HepG2 (cell line): ENCODE data around the gene SEC14L2. TPM values are rescaled to one million over a fixed set of nuclear protein-coding genes. Genes with fewer than 3 reads are reported as not detected.

ENCODE experiments used
- ATAC-seq: fragments of 200-7000 bp; cut with Tn5 transposase; 3 replicates; pipeline ENCODE4 v1.9.1; 2020; ENCODE audit warnings: mild to moderate bottlenecking, moderate library complexity
- BruUV-seq: library from RNA; stranded (reverse); fragments of 400-500 nt; replicated peaks from 2 replicates; lab custom pipeline; 2021; lab: Mats Ljungman, UMichigan
- CTCF ChIA-PET: fragments of 300-600 bp; formaldehyde crosslinking; extraction: SDS; loops from one replicate; lab custom pipeline; 2021; ENCODE audit warnings: low total read pairs, inconsistent platforms, low intra/inter-chr PET ratio; lab: Yijun Ruan, JAX
- POLR2A ChIA-PET: fragments of 350-600 bp; sonication (Branson Sonifier 250); formaldehyde crosslinking; loops from one replicate; lab custom pipeline; 2020; ENCODE audit warnings: antibody characterized with exemption, inconsistent platforms; lab: Yijun Ruan, JAX
- DNase-seq: peaks from one replicate; pipeline ENCODE4 v3.0.0-alpha.2; 2015; ENCODE audit warnings: low spot score
- FAIRE-seq: peaks from 3 replicates; lab custom pipeline; 2011; peaks lifted over from hg19 to GRCh38; lab: Jason Lieb, UNC
- H2AFZ ChIP-seq: one replicate; pipeline ENCODE4 v1.6.1; 2011; ENCODE audit warnings: low read length, inconsistent platforms
- H3K27ac ChIP-seq: fragments of 300-600 bp; 3 replicates; pipeline ENCODE4 v1.8.0; 2011; ENCODE audit warnings: mixed run types, mild to moderate bottlenecking, mixed read lengths, low read length, inconsistent platforms; ENCODE audit not compliant: insufficient read depth; ENCODE audit errors: extremely low read length
- H3K27me3 ChIP-seq, 2 experiments: fragments of 200-600 bp in 1 of 2; 2 replicates in 1 of 2; 3 replicates in 1 of 2; pipeline versions ENCODE4 v1.6.0 to v1.8.0; 2011; ENCODE audit warnings: low read length in 2 of 2, mild to moderate bottlenecking in 2 of 2, moderate library complexity in 2 of 2, inconsistent platforms in 1 of 2; ENCODE audit not compliant: insufficient read depth in 2 of 2, control insufficient read depth in 1 of 2
- H3K36me3 ChIP-seq, 2 experiments: fragments of 200-600 bp in 1 of 2; replicated peaks in 1 of 2; 2 replicates in 1 of 2; 3 replicates in 1 of 2; pipeline versions ENCODE4 v1.5.1 to v1.8.0; 2011; ENCODE audit warnings: low read length in 2 of 2, inconsistent platforms in 1 of 2; ENCODE audit not compliant: insufficient read depth in 2 of 2, control insufficient read depth in 1 of 2
- H3K4me1 ChIP-seq: 2 replicates; pipeline ENCODE4 v1.5.1; 2012; ENCODE audit warnings: low read length, inconsistent platforms; ENCODE audit not compliant: insufficient read depth
- H3K4me2 ChIP-seq: 2 replicates; pipeline ENCODE4 v1.6.0; 2011; ENCODE audit warnings: low read depth, low read length, inconsistent platforms
- H3K4me3 ChIP-seq, 3 experiments: fragments of 200-600 bp in 1 of 3; sonication (generic), shearing (Covaris generic) in 1 of 3; replicated peaks in 1 of 3; 2 replicates each; pipeline ENCODE4 v1.5.1; 2011 to 2016; ENCODE audit warnings: low read length in 3 of 3, inconsistent platforms in 2 of 3, low read depth in 2 of 3, mild to moderate bottlenecking in 2 of 3, control low read depth in 1 of 3, mixed read lengths in 1 of 3; ENCODE audit not compliant: insufficient read depth in 1 of 3
- H3K79me2 ChIP-seq: one replicate; pipeline ENCODE4 v1.6.1; 2011; ENCODE audit warnings: low read length, inconsistent platforms; ENCODE audit not compliant: insufficient read depth
- H3K9ac ChIP-seq: 2 replicates; pipeline ENCODE4 v1.6.0; 2011; ENCODE audit warnings: mild to moderate bottlenecking, low read depth, low read length, inconsistent platforms; ENCODE audit not compliant: insufficient read depth
- H3K9me3 ChIP-seq: 2 replicates; pipeline ENCODE4 v1.5.1; 2012; ENCODE audit warnings: mild to moderate bottlenecking, low read length
- H4K20me1 ChIP-seq: 2 replicates; pipeline ENCODE4 v1.6.0; 2011; ENCODE audit warnings: inconsistent platforms, mild to moderate bottlenecking, low read length, moderate library complexity; ENCODE audit not compliant: insufficient read depth
- FOXA3 ChIP-seq: IDR thresholded peaks from 2 replicates; pipeline ENCODE4 v1.6.1; 2016; ENCODE audit warnings: missing genetic modification reagents, missing compliant biosample characterization
- MTF1 ChIP-seq: sonication (generic); formaldehyde crosslinking; IDR thresholded peaks from 2 replicates; pipeline ENCODE4 v1.5.0; 2020; ENCODE audit warnings: missing genetic modification reagents
- SALL1 ChIP-seq: sonication (generic); formaldehyde crosslinking; IDR thresholded peaks from 2 replicates; pipeline ENCODE4 v1.8.0; 2022; ENCODE audit warnings: mild to moderate bottlenecking, missing genetic modification reagents
- SMAD1 ChIP-seq: sonication (generic); formaldehyde crosslinking; IDR thresholded peaks from 2 replicates; pipeline ENCODE4 v1.4.0; 2020; ENCODE audit warnings: missing genetic modification reagents, low read depth, mild to moderate bottlenecking, borderline replicate concordance
- SRY ChIP-seq: sonication (generic); formaldehyde crosslinking; IDR thresholded peaks from 2 replicates; pipeline ENCODE4 v1.8.0; 2022; ENCODE audit warnings: mild to moderate bottlenecking, missing genetic modification reagents
- ZMYM3 ChIP-seq: sonication (generic); formaldehyde crosslinking; IDR thresholded peaks from 2 replicates; pipeline ENCODE4 v1.5.1; 2020; ENCODE audit warnings: mild to moderate bottlenecking, missing genetic modification reagents
- ZNF251 ChIP-seq: sonication (generic); formaldehyde crosslinking; IDR thresholded peaks from 2 replicates; pipeline ENCODE4 v1.9.0; 2021; ENCODE audit warnings: mild to moderate bottlenecking, missing genetic modification reagents
- ZNF33A ChIP-seq: sonication (generic); formaldehyde crosslinking; IDR thresholded peaks from 2 replicates; pipeline ENCODE4 v1.5.1; 2020; ENCODE audit warnings: missing genetic modification reagents, mild to moderate bottlenecking, moderate library complexity, borderline replicate concordance
- ZNF460 ChIP-seq: sonication (generic); formaldehyde crosslinking; IDR thresholded peaks from 2 replicates; pipeline ENCODE4 v1.5.1; 2020; ENCODE audit warnings: missing genetic modification reagents, mild to moderate bottlenecking, borderline replicate concordance
- ZNF549 ChIP-seq: sonication (generic); formaldehyde crosslinking; IDR thresholded peaks from 2 replicates; pipeline ENCODE4 v1.5.0; 2020; ENCODE audit warnings: missing genetic modification reagents
- ZNF766 ChIP-seq: sonication (generic); formaldehyde crosslinking; IDR thresholded peaks from 2 replicates; pipeline ENCODE4 v1.5.0; 2020; ENCODE audit warnings: missing genetic modification reagents, borderline replicate concordance
- WGBS: methylation state at CpG from one replicate; pipeline ENCODE4 v1.1.6; 2017; ENCODE audit warnings: low lambda C conversion rate; 5-methylcytosine and 5-hydroxymethylcytosine counted together
- in situ Hi-C: cut with HindIII; loops from 2 replicates; pipeline ENCODE4 v1.10.0; 2017; ENCODE audit warnings: low pct_unique_long_range_greater_than_20kb; ENCODE audit not compliant: extremely low pct_ligation_motif_present
- intact Hi-C: fragments of 100-400 bp; cut with micrococcal nuclease; formaldehyde crosslinking; loops from one replicate; pipeline ENCODE4 v1.10.0; 2022; ENCODE audit not compliant: unreplicated experiment
- polyA plus RNA-seq, 8 experiments: library from polyadenylated mRNA; depleted of rRNA in 3 of 8; stranded (reverse) in 7 of 8; unstranded in 1 of 8; fragments of >200 nt; fragmentation: Illumina TruSeq in 4 of 8; extraction: Trizol in 4 of 8; gene quantifications; 2 replicates each; pipeline versions ENCODE4 v1.2.1 to v1.2.3, GENCODE V29; 2011 to 2016; ENCODE audit warnings: low read depth in 4 of 8, missing spikeins in 1 of 8, mixed read lengths in 1 of 8; ENCODE audit not compliant: insufficient read depth in 1 of 8
- total RNA-seq, 5 experiments: library from RNA; depleted of rRNA; stranded (reverse); fragments of >200 nt; fragmentation: Illumina TruSeq; extraction: Trizol; gene quantifications; 2 replicates each; pipeline ENCODE4 v1.2.3, GENCODE V29; 2016; ENCODE audit warnings: low read depth in 1 of 5
- TF ChIP-seq, protein P1 (sequence below), 2 experiments: sonication (generic) in 1 of 2; formaldehyde crosslinking in 1 of 2; IDR thresholded peaks; 2 replicates each; pipeline versions ENCODE4 v1.6.1 to v1.9.0; 2014 to 2022; ENCODE audit warnings: antibody characterized with exemption in 1 of 2, borderline replicate concordance in 1 of 2, inconsistent platforms in 1 of 2, low read depth in 1 of 2, missing genetic modification reagents in 1 of 2
- TF ChIP-seq, protein P2 (sequence below): sonication (generic); formaldehyde crosslinking; IDR thresholded peaks from 2 replicates; pipeline ENCODE4 v1.9.0; 2022; ENCODE audit warnings: low read depth, missing genetic modification reagents
- TF ChIP-seq, protein P3 (sequence below): sonication (generic); formaldehyde crosslinking; IDR thresholded peaks from 2 replicates; pipeline ENCODE4 v1.8.1; 2023; ENCODE audit warnings: missing genetic modification reagents, inconsistent platforms, borderline replicate concordance

SEC14L2 gene
- total and polyA plus RNA-seq, 2 of the 13 experiments (the other 11 are each of a cell fraction or from before 2014, with no cell fraction given), result 4.1 to 5.1 TPM

DNA sequence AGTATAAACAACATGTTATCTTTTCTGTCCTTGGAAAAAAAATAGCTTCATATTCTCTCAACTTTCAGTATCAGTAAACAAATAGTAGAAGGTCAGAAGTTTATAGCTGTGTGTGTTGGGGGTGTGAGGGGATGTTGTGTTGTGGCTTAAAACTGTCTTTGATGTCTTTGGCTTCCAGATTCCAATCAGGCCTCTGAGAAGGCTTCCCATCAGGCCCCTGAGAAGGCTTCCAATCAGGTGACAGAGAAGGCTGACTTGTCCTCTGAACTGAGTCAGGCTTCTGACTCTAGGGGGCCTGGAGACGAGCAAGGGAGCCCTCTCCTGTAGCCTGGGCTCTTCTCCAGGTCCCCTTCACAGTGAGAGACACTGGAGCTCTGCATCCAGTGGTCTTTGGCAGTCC, 38.0 kb downstream of the SEC14L2 start (continued):
- TF ChIP-seq FOXA3 (CRISPR knock-in tag), result peak; percentile 6; the same call in 1 of the 2 replicates
- 0 out of 2 replicates have a peak, but pooled peaks have one; percentile 9 for TF ChIP-seq SALL1 (CRISPR knock-in tag)

DNA sequence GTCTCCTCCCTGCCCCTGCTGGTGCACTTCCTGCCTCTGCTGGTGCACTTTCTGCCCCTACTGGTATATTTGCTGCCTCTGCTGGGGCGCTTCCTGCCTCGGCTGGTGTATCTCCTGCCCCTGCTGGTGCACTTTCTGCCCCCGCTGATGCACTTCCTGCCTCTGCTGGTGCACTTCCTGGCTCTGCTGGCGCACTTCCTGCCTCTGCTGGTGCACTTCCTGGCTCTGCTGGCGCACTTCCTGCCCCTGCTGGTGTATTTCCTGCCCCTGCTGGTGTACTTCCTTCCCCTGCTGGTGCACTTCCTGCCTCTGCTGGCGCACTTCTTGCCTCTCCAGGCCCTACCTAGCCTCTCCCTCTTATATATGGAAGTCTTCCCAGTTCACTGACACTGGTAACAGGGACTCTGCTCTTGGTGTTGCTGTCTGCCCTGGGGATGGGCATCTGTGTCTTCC, 38.9 kb downstream of the SEC14L2 start:
- no peak overlapping the region for H3K27ac ChIP-seq
- H3K4me3 ChIP-seq, result peak overlapping the region in 1 of 3 experiments; percentile 41; a peak in 1 of 6 replicates
- intact Hi-C loops, result no loop called here
- H3K79me2 ChIP-seq, result no peaks in the 10 kb centered on the region
- H2AFZ ChIP-seq, result no peak overlapping the region
- H4K20me1 ChIP-seq, result no peaks in the 10 kb centered on the region
- peaks cover 0 to 4% of the 10 kb centered on the region in 2 experiments; a peak in 3 of 5 replicates for H3K27me3 ChIP-seq
- no peaks in the 10 kb centered on the region for H3K36me3 ChIP-seq
- ATAC-seq, result no peak
- no peak for DNase-seq
- in situ Hi-C loops, result no loop called here
- no peak for FAIRE-seq
- no peaks in the 10 kb centered on the region for H3K9me3 ChIP-seq
- POLR2A ChIA-PET, result interaction anchor here (1.4 to 2.5 kb wide), 2 partner anchors 12 kb away, joined by 8 to 10 read pairs; no protein-coding TSS in a partner anchor
- 79% methylated on average over 6 of the region's 6 CpGs for WGBS
- no peak overlapping the region for H3K9ac ChIP-seq
- peak overlapping the region; percentile 57 for H3K4me2 ChIP-seq
- peaks cover 42% of the 10 kb centered on the region for H3K4me1 ChIP-seq
- CTCF ChIA-PET, result no interaction called here
- BruUV-seq, result no TSS peak
- TF ChIP-seq ZNF549 (no peak), ZNF460 (CRISPR knock-in tag) (no peak), ZMYM3 (CRISPR knock-in tag) (0 out of 2 replicates have a peak, but pooled peaks have one; percentile 32), ZNF33A (CRISPR knock-in tag) (no peak), SRY (CRISPR knock-in tag) (no peak), ZNF251 (CRISPR knock-in tag) (no peak), SMAD1 (CRISPR knock-in tag) (no peak), MTF1 (CRISPR knock-in tag) (no peak), ZNF766 (no peak)
- TF ChIP-seq, protein P1, sequence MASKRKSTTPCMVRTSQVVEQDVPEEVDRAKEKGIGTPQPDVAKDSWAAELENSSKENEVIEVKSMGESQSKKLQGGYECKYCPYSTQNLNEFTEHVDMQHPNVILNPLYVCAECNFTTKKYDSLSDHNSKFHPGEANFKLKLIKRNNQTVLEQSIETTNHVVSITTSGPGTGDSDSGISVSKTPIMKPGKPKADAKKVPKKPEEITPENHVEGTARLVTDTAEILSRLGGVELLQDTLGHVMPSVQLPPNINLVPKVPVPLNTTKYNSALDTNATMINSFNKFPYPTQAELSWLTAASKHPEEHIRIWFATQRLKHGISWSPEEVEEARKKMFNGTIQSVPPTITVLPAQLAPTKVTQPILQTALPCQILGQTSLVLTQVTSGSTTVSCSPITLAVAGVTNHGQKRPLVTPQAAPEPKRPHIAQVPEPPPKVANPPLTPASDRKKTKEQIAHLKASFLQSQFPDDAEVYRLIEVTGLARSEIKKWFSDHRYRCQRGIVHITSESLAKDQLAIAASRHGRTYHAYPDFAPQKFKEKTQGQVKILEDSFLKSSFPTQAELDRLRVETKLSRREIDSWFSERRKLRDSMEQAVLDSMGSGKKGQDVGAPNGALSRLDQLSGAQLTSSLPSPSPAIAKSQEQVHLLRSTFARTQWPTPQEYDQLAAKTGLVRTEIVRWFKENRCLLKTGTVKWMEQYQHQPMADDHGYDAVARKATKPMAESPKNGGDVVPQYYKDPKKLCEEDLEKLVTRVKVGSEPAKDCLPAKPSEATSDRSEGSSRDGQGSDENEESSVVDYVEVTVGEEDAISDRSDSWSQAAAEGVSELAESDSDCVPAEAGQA (IDR thresholded peaks at IDR 0.05; ENCODE audit: low read depth), result peak; percentile 94
- TF ChIP-seq, protein P1 (CRISPR knock-in tag; IDR thresholded peaks at IDR 0.05; ENCODE audit: borderline replicate concordance), result no peak
- TF ChIP-seq, protein P2, sequence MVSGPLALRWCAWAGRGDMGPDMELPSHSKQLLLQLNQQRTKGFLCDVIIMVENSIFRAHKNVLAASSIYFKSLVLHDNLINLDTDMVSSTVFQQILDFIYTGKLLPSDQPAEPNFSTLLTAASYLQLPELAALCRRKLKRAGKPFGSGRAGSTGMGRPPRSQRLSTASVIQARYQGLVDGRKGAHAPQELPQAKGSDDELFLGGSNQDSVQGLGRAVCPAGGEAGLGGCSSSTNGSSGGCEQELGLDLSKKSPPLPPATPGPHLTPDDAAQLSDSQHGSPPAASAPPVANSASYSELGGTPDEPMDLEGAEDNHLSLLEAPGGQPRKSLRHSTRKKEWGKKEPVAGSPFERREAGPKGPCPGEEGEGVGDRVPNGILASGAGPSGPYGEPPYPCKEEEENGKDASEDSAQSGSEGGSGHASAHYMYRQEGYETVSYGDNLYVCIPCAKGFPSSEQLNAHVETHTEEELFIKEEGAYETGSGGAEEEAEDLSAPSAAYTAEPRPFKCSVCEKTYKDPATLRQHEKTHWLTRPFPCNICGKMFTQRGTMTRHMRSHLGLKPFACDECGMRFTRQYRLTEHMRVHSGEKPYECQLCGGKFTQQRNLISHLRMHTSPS (CRISPR knock-in tag), result no peak
- TF ChIP-seq, protein P3, sequence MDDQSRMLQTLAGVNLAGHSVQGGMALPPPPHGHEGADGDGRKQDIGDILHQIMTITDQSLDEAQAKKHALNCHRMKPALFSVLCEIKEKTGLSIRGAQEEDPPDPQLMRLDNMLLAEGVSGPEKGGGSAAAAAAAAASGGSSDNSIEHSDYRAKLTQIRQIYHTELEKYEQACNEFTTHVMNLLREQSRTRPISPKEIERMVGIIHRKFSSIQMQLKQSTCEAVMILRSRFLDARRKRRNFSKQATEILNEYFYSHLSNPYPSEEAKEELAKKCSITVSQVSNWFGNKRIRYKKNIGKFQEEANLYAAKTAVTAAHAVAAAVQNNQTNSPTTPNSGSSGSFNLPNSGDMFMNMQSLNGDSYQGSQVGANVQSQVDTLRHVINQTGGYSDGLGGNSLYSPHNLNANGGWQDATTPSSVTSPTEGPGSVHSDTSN (CRISPR knock-in tag), result no peak
